ENCODE measurements around the gene PI4KA.

PI4KA gene

DNA sequence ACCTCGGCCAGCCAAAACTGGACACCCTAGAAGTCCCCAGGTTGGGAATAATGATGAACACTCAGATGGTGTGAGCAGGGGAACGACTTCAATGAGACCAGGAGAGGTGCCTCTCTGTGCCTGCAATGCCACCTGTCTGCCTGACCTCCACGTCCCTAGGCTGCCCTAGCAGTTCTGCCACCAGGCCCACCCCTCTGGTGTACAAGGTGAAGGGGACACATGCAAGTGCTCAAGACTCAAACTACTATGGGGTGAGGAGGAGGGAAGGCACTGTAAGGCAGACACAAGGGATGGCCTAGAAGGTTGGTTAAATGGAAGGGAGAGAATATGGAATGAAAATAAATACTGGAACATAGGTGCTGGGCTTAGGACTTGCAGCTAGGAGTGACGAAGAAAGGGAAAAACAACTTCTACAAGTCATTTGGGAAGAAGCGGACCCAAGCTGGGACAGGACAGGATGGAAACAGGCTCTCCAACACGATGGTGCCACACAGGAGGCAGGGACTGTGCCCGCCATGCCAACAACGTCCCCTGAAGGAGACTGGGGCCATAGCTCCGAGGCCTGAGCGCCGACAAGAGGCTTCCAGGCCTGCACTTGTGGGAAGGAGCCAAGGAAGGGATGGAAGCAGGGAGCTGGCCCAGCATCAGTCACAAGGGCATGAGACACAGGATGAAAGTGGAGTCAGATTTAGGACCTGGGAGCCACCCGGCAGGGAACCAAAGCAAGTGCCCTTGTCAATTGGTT is 66.2 kb downstream of the PI4KA start:
- no peak for DNase-seq

DNA sequence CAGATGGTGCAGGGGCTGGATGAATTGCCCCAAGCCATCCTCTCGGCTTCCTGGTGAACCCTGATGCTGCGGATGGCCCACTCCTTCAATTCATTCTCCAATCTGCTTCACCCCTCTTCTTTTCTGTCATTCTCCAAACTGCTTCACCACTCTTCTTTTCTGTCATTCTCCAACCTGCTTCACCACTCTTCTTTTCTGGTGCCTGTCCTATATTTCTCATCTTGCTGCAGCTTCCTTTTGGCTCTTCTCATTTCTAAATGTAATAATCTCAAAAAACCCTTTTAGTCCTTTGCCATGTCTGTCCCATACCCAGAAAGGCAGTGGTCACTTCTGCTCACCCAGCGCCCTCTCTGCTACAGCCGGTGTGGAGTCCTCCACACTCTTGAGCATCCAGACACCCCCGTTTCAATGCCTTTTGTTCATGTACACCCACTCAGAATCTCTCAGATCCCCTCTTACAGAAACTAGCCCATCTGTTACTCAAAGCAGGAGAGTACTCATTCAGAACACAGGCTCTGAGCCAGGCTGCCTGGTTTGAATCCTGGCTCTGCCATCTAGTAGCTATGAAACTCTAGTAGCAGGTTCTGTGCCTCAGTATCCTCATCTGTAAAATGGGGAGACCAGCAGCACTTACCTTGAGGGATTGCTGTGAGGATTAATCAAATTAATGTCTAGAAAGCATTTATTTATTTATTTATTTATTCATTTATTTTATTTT is 69.8 kb downstream of the PI4KA start:
- no peak for DNase-seq

- no peak for DNase-seq
Measured at GRCh38 chr22:20787746-20788626, 70.6 kb downstream of the PI4KA start.

GRCh38 chr22:20787223-20787622 is 71.4 kb downstream of the PI4KA start:
- no peak for DNase-seq

GRCh38 chr22:20786536-20786979 is 72.1 kb downstream of the PI4KA start:
- no peak for DNase-seq

GRCh38 chr22:20786048-20786447 is 72.6 kb downstream of the PI4KA start:
- DNase-seq = no peak

- no peak for DNase-seq
Measured at GRCh38 chr22:20785415-20785814, 73.2 kb downstream of the PI4KA start.

DNA sequence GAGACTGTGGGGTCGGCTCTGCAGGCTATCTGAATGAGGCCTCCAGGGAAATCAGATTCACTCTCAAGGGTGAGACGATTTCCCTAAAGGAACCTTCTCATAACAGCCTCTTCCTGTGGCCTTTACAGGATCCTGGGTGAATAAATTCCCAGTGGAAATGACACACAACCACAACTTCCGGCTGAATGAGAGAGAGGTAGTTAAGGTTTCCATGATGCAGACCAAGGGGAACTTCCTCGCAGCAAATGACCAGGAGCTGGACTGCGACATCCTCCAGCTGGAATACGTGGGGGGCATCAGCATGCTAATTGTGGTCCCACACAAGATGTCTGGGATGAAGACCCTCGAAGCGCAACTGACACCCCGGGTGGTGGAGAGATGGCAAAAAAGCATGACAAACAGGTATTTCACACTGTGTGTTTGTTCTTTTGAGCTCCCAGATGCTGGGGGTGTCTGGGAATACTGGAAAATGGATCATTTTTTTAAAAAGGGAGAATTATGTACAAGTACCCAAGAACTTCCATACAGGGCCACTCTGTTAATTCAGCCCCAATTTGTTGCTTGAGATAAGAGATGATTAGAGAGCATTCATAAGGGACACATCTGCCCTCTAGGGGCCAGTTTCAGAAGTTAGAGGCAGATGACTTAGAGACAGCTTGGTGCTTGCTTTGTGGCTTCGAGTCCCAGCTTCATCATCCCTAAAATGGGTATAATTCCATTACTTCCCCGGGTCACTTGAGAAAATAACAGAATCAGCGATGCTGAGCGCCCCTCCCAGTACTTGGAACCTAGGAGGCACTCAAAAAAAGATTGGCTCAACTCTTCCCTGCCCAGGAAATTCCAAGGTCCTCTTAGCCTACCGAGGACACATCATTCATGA is 74.5 kb downstream of the PI4KA start:
- peak; percentile 57 for DNase-seq

DNA sequence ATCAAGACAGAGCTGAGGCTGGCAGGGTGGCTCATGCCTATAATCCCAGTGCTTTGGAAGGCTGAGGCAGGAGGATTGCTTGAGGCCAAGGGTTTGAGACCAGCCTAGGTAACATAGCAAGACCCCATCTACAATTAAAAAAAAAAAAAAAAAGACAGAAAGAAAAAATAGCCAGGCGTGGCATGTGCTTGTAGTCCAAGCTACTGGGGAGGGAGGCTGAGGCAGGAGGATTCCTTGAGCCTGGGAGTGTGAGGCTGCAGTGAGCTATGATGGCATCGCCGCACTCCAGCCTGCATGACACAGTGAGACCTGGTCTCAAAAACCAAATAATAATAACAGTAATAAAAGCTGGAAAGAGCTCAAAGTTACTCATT is 75.3 kb downstream of the PI4KA start:
- DNase-seq = no peak

DNA sequence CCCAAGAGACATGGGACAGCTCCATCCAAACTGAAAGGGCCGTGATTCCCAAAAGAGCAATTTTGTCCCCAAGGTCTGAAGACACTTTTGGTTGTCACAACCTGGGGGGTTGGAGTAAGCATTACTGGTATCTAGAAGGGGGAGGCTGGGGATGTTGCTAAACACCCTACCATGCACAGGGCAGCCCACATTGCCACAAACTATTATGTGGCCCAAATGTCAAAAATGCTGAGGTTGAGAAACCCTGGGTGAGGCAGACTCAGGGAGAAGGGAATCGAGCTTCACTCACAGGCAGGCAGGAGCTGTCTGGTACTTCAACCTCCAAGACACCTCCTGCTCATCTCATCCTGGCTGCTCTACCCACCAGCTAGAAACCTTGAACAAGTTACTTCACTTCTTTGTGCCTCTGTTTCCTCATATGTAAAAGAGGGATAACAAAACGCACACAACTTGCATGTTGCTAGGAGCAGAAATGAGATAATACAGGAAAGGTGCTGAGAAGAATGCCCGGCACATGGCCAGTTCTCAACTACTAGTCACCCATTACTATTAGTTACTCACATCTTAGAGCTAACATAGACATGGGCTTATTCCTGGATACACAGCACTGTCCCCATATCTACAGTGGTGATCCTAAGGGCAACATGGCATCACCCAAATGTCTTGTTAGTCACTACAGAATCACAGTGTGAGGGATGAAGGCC is 75.9 kb downstream of the PI4KA start:
- DNase-seq = no peak

DNA sequence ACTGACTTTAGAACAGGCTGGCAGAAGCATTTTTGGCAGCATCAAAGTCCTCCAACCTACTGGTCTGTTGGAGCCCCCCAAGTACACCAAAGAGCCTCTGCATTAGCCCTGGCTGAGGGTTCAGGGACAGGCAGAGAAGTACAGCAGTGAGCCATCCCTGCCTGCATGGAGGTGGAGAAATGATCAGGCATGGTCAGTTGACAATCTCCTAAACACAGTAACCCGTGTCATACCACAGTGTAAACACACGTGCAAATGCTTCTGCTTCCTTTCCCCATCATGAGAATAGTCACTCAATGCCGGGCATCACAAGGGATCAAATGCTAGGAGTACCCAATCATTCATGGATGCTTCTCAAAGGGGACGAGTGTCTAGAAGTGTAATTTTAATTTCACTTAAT is 76.5 kb downstream of the PI4KA start:
- no peak for DNase-seq

DNA sequence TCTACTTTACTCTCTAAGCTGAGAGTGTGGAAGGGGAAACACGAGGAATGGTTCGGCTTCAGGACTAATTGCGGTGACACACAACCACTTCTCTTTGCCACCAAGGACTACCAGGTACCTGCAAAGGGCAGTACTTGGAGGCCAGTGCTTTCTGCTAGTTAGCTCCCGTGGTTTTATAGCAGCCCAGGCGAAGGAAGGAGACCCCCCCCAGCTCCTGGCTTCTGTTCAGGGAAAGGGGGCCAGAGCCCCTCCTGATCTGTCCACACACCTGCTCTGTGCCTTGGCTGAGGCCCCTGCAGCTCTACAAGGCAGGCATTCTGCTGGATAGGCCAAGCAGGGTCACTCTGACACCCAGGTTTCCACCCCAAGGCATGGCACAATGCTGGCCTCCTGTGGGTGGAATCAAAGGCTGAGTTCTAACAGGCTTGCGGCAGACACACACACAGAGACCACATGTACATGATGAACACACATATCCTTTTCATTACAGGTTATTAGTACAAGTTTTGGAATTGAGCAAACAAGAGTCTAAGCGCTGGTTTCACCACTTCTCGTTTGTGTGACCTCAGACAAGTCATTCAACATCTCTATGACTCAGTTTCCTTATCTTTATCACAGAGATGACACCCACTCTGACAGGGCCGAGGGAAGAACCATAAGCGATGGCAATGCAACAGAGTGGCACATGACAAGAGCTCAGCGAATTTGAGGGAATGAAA is 77.2 kb downstream of the PI4KA start:
- DNase-seq = no peak

GRCh38 chr22:20779818-20780158 is 78.8 kb downstream of the PI4KA start:
- peak; percentile 83 for DNase-seq

- no peak for DNase-seq
Measured at GRCh38 chr22:20779014-20779817, 79.4 kb downstream of the PI4KA start.

DNA sequence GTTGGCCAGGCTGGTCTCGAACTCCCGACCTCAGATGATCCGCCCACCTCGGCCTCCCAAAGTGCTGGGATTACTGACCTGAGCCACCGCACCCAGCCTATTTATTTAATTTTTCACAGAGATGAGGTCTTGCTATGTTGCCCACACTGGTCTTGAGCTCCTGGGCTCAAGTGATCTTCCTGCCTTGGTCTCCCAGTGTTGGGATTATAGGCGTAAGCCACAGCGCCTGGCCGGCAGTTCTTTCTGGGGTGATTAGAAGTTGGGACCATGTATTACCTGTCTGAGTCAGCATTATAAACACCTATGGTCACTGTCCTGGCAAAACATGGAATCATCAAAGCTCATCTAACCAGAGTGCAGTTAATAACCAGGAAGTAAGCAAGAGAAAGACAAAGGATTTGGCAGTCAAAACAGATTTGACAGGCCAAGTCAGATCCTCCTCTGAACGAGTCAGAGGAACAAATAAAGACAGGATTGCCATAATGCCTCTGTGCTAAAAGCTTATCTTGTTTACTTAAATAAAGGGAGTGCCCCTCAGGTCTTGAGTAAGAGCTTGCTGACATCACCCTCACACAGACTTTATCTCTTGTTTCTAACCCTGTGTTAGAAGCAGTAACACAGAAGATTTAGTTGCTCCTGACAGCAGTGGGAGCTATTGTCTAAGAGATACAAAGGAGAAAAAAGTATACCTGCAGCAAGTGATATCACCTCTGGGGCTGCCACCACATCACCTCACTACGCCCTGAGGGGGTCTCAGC is 81.0 kb downstream of the PI4KA start:
- DNase-seq = peak; percentile 92

- no peak for DNase-seq
Measured at GRCh38 chr22:20776624-20777405, 81.8 kb downstream of the PI4KA start.

- DNase-seq = no peak
Measured at GRCh38 chr22:20775342-20775895, 83.2 kb downstream of the PI4KA start.

DNA sequence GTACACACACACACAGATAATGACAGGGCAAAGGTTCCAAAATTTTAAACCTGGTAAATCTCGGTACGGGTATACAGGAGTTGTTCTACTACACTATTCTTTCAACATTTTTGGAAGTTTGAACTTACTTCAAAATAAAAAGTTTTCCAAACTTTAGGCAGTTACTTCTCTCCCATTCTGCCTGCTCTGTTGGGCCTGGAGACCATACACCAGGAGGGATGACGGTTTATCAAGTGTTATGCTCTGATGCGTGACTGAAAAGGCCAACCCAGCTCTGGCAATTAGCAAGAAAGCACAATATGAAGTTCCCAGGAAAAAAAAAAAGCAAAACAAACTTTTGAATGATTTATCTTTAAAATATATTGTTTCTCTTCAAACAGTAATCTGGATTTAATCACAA is 83.7 kb downstream of the PI4KA start:
- no peak for DNase-seq
